Transverse colon (tissue), 3 donors: ENCODE measurements around the gene UBL5.

Source experiments
- POLR2A ChIP-seq: fragments of 450-650 bp; IDR thresholded peaks from one replicate; pipeline ENCODE4 v1.6.1; 2016; ENCODE audit warnings: antibody characterized with exemption, mild to moderate bottlenecking, moderate library complexity
- TF ChIP-seq, protein P1 (sequence below), 5 experiments: fragments of 200-600 bp in 3 of 5; fragments of 450-650 bp in 2 of 5; sonication (generic) in 3 of 5; IDR thresholded peaks; 1 replicate in 2 of 5; 2 replicates in 3 of 5; pipeline ENCODE4 v1.5.1; 2016 to 2017; ENCODE audit warnings: antibody characterized with exemption in 5 of 5, inconsistent platforms in 3 of 5, mild to moderate bottlenecking in 2 of 5, moderate library complexity in 1 of 5

- TF ChIP-seq, protein P1, sequence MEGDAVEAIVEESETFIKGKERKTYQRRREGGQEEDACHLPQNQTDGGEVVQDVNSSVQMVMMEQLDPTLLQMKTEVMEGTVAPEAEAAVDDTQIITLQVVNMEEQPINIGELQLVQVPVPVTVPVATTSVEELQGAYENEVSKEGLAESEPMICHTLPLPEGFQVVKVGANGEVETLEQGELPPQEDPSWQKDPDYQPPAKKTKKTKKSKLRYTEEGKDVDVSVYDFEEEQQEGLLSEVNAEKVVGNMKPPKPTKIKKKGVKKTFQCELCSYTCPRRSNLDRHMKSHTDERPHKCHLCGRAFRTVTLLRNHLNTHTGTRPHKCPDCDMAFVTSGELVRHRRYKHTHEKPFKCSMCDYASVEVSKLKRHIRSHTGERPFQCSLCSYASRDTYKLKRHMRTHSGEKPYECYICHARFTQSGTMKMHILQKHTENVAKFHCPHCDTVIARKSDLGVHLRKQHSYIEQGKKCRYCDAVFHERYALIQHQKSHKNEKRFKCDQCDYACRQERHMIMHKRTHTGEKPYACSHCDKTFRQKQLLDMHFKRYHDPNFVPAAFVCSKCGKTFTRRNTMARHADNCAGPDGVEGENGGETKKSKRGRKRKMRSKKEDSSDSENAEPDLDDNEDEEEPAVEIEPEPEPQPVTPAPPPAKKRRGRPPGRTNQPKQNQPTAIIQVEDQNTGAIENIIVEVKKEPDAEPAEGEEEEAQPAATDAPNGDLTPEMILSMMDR (IDR thresholded peaks at IDR 0.05) = no peak
- no peak for TF ChIP-seq POLR2A
These were observed 29.5 kb downstream of the UBL5 start for GRCh38 chr19:9857076-9857721.
